ENCODE data around the gene SOBP.

DNA sequence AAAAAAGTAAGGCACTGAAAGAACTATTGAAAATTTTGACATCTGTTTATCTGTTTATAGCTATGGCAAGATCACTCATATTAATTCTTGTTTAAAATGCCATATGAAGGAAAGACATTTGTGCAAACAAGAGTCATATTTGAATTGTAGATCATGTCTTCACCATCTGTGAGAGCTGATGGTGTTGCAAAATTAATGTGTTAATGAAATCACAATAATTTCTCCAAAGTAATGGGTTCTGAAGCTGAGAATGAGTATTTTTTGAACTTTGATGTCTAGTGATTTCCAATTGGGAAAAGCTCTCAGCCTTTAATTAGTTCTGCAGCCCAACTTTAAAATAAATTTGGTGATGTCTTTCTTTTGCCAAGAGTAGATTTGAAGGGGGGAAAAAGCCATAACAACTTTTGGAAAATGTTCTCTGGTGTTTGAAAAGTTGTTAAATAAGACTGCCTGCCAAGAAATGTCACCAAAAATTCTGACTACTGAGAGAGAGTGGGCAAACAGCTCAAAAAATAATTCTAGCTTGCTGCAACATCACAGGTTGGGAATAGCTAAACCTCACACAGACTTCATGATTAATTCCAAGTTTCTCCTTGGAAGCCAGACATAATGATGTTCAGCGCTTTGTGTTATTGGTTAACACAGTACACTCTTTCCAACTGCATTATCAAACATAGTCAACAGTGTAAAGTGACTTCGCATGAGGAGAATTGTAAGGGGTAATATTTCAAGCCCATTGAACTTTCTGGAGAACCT, 142.6 kb downstream of the SOBP start:
- TF ChIP-seq POLR2A (IDR thresholded peaks at IDR 0.05) = no peak
- TF ChIP-seq, protein P1, sequence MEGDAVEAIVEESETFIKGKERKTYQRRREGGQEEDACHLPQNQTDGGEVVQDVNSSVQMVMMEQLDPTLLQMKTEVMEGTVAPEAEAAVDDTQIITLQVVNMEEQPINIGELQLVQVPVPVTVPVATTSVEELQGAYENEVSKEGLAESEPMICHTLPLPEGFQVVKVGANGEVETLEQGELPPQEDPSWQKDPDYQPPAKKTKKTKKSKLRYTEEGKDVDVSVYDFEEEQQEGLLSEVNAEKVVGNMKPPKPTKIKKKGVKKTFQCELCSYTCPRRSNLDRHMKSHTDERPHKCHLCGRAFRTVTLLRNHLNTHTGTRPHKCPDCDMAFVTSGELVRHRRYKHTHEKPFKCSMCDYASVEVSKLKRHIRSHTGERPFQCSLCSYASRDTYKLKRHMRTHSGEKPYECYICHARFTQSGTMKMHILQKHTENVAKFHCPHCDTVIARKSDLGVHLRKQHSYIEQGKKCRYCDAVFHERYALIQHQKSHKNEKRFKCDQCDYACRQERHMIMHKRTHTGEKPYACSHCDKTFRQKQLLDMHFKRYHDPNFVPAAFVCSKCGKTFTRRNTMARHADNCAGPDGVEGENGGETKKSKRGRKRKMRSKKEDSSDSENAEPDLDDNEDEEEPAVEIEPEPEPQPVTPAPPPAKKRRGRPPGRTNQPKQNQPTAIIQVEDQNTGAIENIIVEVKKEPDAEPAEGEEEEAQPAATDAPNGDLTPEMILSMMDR (IDR thresholded peaks at IDR 0.05) = no peak

Data from breast epithelium (tissue), 3 donors.